DND-41 (cell line): ENCODE data around the gene TAF10.

ENCODE experiments used
- ATAC-seq: fragments of 200-7000 bp; cut with Tn5 transposase; 3 replicates; pipeline ENCODE4 v1.9.1; 2021; ENCODE audit warnings: low read depth; ENCODE audit not compliant: insufficient read depth
- DNase-seq: peaks from one replicate; pipeline ENCODE4 v3.0.0-alpha.2; 2020
- H2AFZ ChIP-seq: 2 replicates; pipeline ENCODE4 v1.6.0; 2012; ENCODE audit warnings: low read depth, low read length
- H3K27ac ChIP-seq: 2 replicates; pipeline ENCODE4 v1.5.1; 2012; ENCODE audit warnings: low read length, inconsistent platforms
- H3K27me3 ChIP-seq: fragments of 200-600 bp; sonication (generic); 2 replicates; pipeline ENCODE4 v1.6.0; 2012; ENCODE audit warnings: low read length, mild to moderate bottlenecking, inconsistent platforms; ENCODE audit not compliant: insufficient read depth, poor library complexity
- H3K36me3 ChIP-seq: 2 replicates; pipeline ENCODE4 v1.5.1; 2012; ENCODE audit warnings: low read length, inconsistent platforms; ENCODE audit not compliant: insufficient read depth
- H3K4me1 ChIP-seq: 2 replicates; pipeline ENCODE4 v1.5.1; 2012; ENCODE audit warnings: mild to moderate bottlenecking, low read length; ENCODE audit not compliant: insufficient read depth
- H3K4me2 ChIP-seq: 2 replicates; pipeline ENCODE4 v1.6.0; 2012; ENCODE audit warnings: mild to moderate bottlenecking, moderate library complexity, low read length, inconsistent platforms; ENCODE audit not compliant: insufficient read depth
- H3K4me3 ChIP-seq, 2 experiments: fragments of 200-600 bp in 1 of 2; shearing (Covaris generic) in 1 of 2; 2 replicates each; pipeline ENCODE4 v1.5.1; 2012 to 2016; ENCODE audit warnings: inconsistent platforms in 2 of 2, low read length in 2 of 2, mild to moderate bottlenecking in 2 of 2, low read depth in 1 of 2, moderate library complexity in 1 of 2
- H3K79me2 ChIP-seq: 2 replicates; pipeline ENCODE4 v1.6.0; 2012; ENCODE audit warnings: low read length, inconsistent platforms; ENCODE audit not compliant: insufficient read depth
- H3K9ac ChIP-seq: 2 replicates; pipeline ENCODE4 v1.6.0; 2012; ENCODE audit warnings: low read depth, mild to moderate bottlenecking, inconsistent platforms, low read length, moderate library complexity
- H3K9me3 ChIP-seq: 2 replicates; pipeline ENCODE4 v1.5.1; 2012; ENCODE audit warnings: low read length, moderate library complexity, mild to moderate bottlenecking, inconsistent platforms; ENCODE audit not compliant: insufficient read depth, severe bottlenecking
- H4K20me1 ChIP-seq: 2 replicates; pipeline ENCODE4 v1.6.0; 2012; ENCODE audit warnings: low read length; ENCODE audit not compliant: insufficient read depth
- EZH2 ChIP-seq: IDR thresholded peaks from 3 replicates; pipeline ENCODE4 v1.6.1; 2012; ENCODE audit warnings: borderline replicate concordance, low read depth, mild to moderate bottlenecking, moderate library complexity, low read length, inconsistent platforms; ENCODE audit not compliant: severe bottlenecking
- TF ChIP-seq, protein P1 (sequence below): IDR thresholded peaks from 2 replicates; pipeline ENCODE4 v1.5.1; 2012; ENCODE audit warnings: borderline replicate concordance, low read length, moderate library complexity, mild to moderate bottlenecking; ENCODE audit not compliant: poor library complexity, severe bottlenecking; ENCODE audit errors: extremely low read depth

The TAF10 gene

DNA sequence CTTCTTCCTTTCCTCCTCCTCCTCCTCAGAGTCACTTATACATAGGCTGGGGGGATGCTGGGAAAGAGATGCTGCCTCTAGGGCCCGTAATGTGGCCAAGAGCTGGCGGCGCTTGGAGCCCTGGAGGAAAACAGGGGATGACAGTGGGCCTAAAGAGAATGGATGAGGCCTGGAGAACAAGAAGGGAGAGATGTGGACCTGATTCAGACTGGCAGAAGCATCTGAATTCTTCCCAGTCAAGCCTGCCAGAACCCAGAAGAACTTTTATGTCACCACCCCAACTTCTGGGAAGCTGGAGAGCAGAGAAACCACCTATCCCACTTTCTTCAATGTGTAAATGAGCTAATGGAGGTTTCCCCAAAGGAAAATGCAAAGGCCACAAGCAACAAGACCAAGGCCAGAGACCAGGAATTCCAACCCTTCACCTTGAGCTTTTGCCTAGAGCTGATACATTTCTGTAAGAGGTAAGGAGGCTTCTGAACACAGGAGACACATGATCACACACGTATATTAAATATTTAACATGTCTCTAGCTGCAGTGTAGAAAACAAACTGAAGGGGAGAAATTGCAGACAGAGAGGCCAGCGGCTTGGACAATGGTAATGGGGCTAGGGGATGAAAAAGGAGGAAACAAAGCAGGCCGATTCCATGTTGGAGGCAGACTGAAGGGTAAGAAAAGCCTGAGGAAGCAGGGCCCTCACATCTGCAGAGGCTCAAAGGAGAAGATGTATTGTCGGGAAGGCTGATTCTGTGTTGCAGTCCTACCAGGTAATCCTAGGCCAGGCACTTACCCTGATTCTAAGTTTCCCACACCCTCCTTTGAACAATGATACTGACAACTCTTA is 9.7 kb downstream of the TAF10 start:
- H3K4me3 ChIP-seq, result peak overlapping the region; percentile 57 to 77; a peak in 3 of 4 replicates
- no peak for TF ChIP-seq EZH2
- TF ChIP-seq, protein P1, sequence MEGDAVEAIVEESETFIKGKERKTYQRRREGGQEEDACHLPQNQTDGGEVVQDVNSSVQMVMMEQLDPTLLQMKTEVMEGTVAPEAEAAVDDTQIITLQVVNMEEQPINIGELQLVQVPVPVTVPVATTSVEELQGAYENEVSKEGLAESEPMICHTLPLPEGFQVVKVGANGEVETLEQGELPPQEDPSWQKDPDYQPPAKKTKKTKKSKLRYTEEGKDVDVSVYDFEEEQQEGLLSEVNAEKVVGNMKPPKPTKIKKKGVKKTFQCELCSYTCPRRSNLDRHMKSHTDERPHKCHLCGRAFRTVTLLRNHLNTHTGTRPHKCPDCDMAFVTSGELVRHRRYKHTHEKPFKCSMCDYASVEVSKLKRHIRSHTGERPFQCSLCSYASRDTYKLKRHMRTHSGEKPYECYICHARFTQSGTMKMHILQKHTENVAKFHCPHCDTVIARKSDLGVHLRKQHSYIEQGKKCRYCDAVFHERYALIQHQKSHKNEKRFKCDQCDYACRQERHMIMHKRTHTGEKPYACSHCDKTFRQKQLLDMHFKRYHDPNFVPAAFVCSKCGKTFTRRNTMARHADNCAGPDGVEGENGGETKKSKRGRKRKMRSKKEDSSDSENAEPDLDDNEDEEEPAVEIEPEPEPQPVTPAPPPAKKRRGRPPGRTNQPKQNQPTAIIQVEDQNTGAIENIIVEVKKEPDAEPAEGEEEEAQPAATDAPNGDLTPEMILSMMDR, result no peak
- ATAC-seq (no peak), DNase-seq (no peak)
- peaks cover 54% of the 10 kb centered on the region for H3K4me1 ChIP-seq
- H3K4me2 ChIP-seq, result peak overlapping the region; percentile 76
- H3K27me3 ChIP-seq, result no peaks in the 10 kb centered on the region
- H4K20me1 ChIP-seq, result peaks cover 33% of the 10 kb centered on the region; the same call in 1 of the 2 replicates
- no peaks in the 10 kb centered on the region for H3K9me3 ChIP-seq
- H3K79me2 ChIP-seq, result peaks cover 87% of the 10 kb centered on the region
- H2AFZ ChIP-seq, result peak overlapping the region; percentile 83; the same call in 1 of the 2 replicates
- H3K9ac ChIP-seq, result peak overlapping the region; percentile 73
- peak overlapping the region; percentile 69 for H3K27ac ChIP-seq
- H3K36me3 ChIP-seq, result peaks cover 47% of the 10 kb centered on the region

DNA sequence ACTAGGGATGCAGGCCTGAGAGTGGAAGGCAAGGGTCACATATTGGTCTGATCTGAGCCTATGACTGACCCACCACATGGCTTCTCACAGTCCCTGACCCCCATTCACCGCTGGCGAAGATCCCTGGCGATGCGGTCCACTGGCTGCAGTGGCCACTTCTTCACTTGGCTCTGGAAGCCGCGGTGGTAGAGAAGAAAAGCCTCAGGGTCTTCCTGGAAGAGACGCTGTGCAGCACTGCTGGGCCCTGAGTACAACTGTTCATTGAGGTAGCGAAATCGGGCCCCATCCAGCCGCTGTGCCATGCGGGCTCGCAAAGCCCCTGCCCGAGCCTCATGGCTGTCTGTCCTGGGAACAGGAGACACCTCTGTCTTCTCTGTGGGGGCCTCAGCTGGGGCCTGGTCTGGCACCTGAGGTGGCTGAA is 11.0 kb downstream of the TAF10 start:
- Histone ChIP-seq H3K4me1 (peaks cover 42% of the 10 kb centered on the region), H3K4me2 (0 out of 2 replicates have a peak overlapping the region, but pooled peaks have one; percentile 76), H3K9me3 (no peaks in the 10 kb centered on the region), H3K4me3 (no peak overlapping the region), H3K27ac (no peak overlapping the region), H3K27me3 (no peaks in the 10 kb centered on the region), H4K20me1 (peaks cover 34% of the 10 kb centered on the region; the same call in 1 of the 2 replicates), H3K79me2 (peaks cover 78% of the 10 kb centered on the region), H3K36me3 (peaks cover 58% of the 10 kb centered on the region), H2AFZ (no peak overlapping the region), H3K9ac (no peak overlapping the region)
- TF ChIP-seq, protein P1, result no peak
- TF ChIP-seq EZH2, result no peak
- no peak for ATAC-seq
- no peak for DNase-seq

DNA sequence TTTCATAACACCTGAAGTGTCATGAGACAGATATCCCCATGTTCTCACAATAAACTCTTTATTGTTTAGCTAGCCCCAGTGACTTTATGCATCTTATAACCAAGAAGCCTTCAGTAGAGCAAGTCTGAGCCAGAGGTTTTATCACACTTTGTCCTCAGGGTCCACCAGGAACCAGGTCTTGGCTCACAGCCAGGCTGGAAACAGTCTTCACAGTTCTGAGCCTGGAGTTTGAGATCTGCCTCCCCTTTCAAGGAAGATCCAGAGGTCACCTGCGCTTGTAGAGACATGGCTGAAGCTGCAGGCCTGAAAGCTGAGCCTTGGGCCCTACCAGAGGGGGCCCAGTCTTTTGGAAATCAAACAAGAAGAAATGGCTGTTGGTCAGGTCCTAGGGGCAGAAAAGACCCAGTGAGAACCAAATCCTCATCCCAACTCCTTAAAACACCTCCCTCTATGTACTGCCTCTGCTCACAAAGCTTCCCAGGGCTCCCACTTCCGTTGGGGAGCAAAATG is 12.1 kb downstream of the TAF10 start:
- no peaks in the 10 kb centered on the region for H3K9me3 ChIP-seq
- H4K20me1 ChIP-seq, result peaks cover 36% of the 10 kb centered on the region; the same call in 1 of the 2 replicates
- no peak overlapping the region for H3K4me2 ChIP-seq
- H3K36me3 ChIP-seq, result peaks cover 68% of the 10 kb centered on the region
- no peak overlapping the region for H3K4me3 ChIP-seq
- H3K9ac ChIP-seq, result no peak overlapping the region
- H3K27me3 ChIP-seq, result no peaks in the 10 kb centered on the region
- peaks cover 32% of the 10 kb centered on the region for H3K4me1 ChIP-seq
- no peak overlapping the region for H3K27ac ChIP-seq
- TF ChIP-seq, protein P1, result no peak
- no peak for TF ChIP-seq EZH2
- DNase-seq (no peak), ATAC-seq (no peak)
- H2AFZ ChIP-seq, result no peak overlapping the region
- H3K79me2 ChIP-seq, result peaks cover 68% of the 10 kb centered on the region
